Stimulated activated CD4-positive, alpha-beta T cell treated with anti-CD3 and anti-CD28 coated beads, Interleukin-2, amount 100 ng/mL, for 24 hours (primary cell): ENCODE data around the gene AP1B1.
"Not testable (repeated sequence)": the region's sequence is repeated elsewhere in the genome, so short reads cannot be mapped to it uniquely, and the experiment has no call there.

Source experiments
- DNase-seq, 2 donors: peaks; one replicate each; pipeline ENCODE4 v3.0.0-alpha.2; 2020

Gene AP1B1

GRCh38 chr22:29385748-29386147, 2.6 kb downstream of the AP1B1 start:
- no peak for DNase-seq

GRCh38 chr22:29385151-29385704, 3.1 kb downstream of the AP1B1 start:
- DNase-seq = no peak

- no peak for DNase-seq
Measured at GRCh38 chr22:29383740-29384139, 4.6 kb downstream of the AP1B1 start.

- no peak for DNase-seq
Measured at GRCh38 chr22:29382580-29383302, 5.6 kb downstream of the AP1B1 start.

GRCh38 chr22:29380856-29381255, 7.5 kb downstream of the AP1B1 start:
- DNase-seq = no peak

GRCh38 chr22:29380032-29380781, 8.2 kb downstream of the AP1B1 start:
- no peak for DNase-seq

GRCh38 chr22:29379258-29379657, 9.1 kb downstream of the AP1B1 start:
- DNase-seq = no peak

GRCh38 chr22:29377979-29378378, 10.4 kb downstream of the AP1B1 start:
- DNase-seq = no peak

- DNase-seq = not testable (repeated sequence)
Measured at GRCh38 chr22:29376705-29377104, 11.7 kb downstream of the AP1B1 start.

GRCh38 chr22:29375398-29376076, 12.8 kb downstream of the AP1B1 start:
- DNase-seq = no peak

GRCh38 chr22:29374806-29375205, 13.6 kb downstream of the AP1B1 start:
- DNase-seq = not testable (repeated sequence)

- DNase-seq = no peak
Measured at GRCh38 chr22:29374401-29374800, 14.0 kb downstream of the AP1B1 start.

GRCh38 chr22:29370537-29370936, 17.8 kb downstream of the AP1B1 start:
- DNase-seq = no peak

GRCh38 chr22:29369460-29369859, 18.9 kb downstream of the AP1B1 start:
- DNase-seq = no peak

GRCh38 chr22:29359469-29359868, 28.9 kb downstream of the AP1B1 start:
- no peak for DNase-seq

- DNase-seq = not testable (repeated sequence)
Measured at GRCh38 chr22:29357193-29357890, 31.0 kb downstream of the AP1B1 start.

- DNase-seq = no peak
Measured at GRCh38 chr22:29353860-29354259, 34.5 kb downstream of the AP1B1 start.

GRCh38 chr22:29353286-29353685, 35.1 kb downstream of the AP1B1 start:
- no peak for DNase-seq

- no peak for DNase-seq
Measured at GRCh38 chr22:29352778-29353177, 35.6 kb downstream of the AP1B1 start.

- no peak for DNase-seq
Measured at GRCh38 chr22:29351891-29352290, 36.5 kb downstream of the AP1B1 start.

GRCh38 chr22:29351042-29351441, 37.3 kb downstream of the AP1B1 start:
- DNase-seq = no peak

- DNase-seq = no peak
Measured at GRCh38 chr22:29348956-29349355, 39.4 kb downstream of the AP1B1 start.

GRCh38 chr22:29348041-29348440, 40.3 kb downstream of the AP1B1 start:
- no peak for DNase-seq
